Neuronal stem cell (in vitro differentiated cells): ENCODE results near the gene OR56A4. TPM values are rescaled to one million over a fixed set of nuclear protein-coding genes. Genes with fewer than 3 reads are reported as not detected.

Source experiments
- DNase-seq: peaks from one replicate; pipeline ENCODE4 v3.0.0-alpha.2; 2013; ENCODE audit warnings: low spot score
- H2AFZ ChIP-seq: one replicate; pipeline ENCODE4 v1.6.1; 2013; ENCODE audit warnings: mild to moderate bottlenecking, low read length, inconsistent platforms
- H2AK5ac ChIP-seq: 2 replicates; pipeline ENCODE4 v1.6.1; 2013; ENCODE audit warnings: low read depth, mild to moderate bottlenecking, inconsistent platforms, low read length, moderate library complexity, mixed read lengths
- H2BK120ac ChIP-seq: 2 replicates; pipeline ENCODE4 v1.6.1; 2013; ENCODE audit warnings: low read depth, mild to moderate bottlenecking, inconsistent platforms, low read length, moderate library complexity, mixed read lengths
- H2BK12ac ChIP-seq: one replicate; pipeline ENCODE4 v1.6.1; 2013; ENCODE audit warnings: low read length, inconsistent platforms
- H2BK15ac ChIP-seq: 2 replicates; pipeline ENCODE4 v1.6.1; 2013; ENCODE audit warnings: mild to moderate bottlenecking, low read length, inconsistent platforms, mixed read lengths
- H2BK5ac ChIP-seq: one replicate; pipeline ENCODE4 v1.6.1; 2013; ENCODE audit warnings: inconsistent platforms, mild to moderate bottlenecking, low read length, moderate library complexity
- H3K14ac ChIP-seq: one replicate; pipeline ENCODE4 v1.6.1; 2013; ENCODE audit warnings: low read length, inconsistent platforms
- H3K18ac ChIP-seq: 2 replicates; pipeline ENCODE4 v1.6.1; 2013; ENCODE audit warnings: low read length, inconsistent platforms
- H3K23ac ChIP-seq: 2 replicates; pipeline ENCODE4 v1.6.1; 2013; ENCODE audit warnings: low read depth, mild to moderate bottlenecking, mixed read lengths, low read length, inconsistent platforms; ENCODE audit not compliant: poor library complexity
- H3K27ac ChIP-seq: replicated peaks from 3 replicates; pipeline ENCODE4 v1.5.1; 2013; ENCODE audit warnings: low read length, inconsistent platforms
- H3K27me3 ChIP-seq, 3 experiments: 2 replicates each; pipeline ENCODE4 v1.6.1; 2013; ENCODE audit warnings: low read length in 3 of 3, mild to moderate bottlenecking in 2 of 3, inconsistent platforms in 1 of 3, low read depth in 1 of 3, mixed read lengths in 1 of 3, moderate library complexity in 1 of 3; ENCODE audit not compliant: control insufficient read depth in 3 of 3, insufficient read depth in 3 of 3
- H3K36me3 ChIP-seq, 2 donors: replicated peaks in 1 of 2; 2 replicates each; pipeline ENCODE4 v1.6.1; 2013; ENCODE audit warnings: low read length in 2 of 2; ENCODE audit not compliant: control insufficient read depth in 2 of 2, insufficient read depth in 2 of 2
- H3K4ac ChIP-seq: 2 replicates; pipeline ENCODE4 v1.6.1; 2013; ENCODE audit warnings: inconsistent platforms, mild to moderate bottlenecking, low read length, moderate library complexity
- H3K4me1 ChIP-seq, 2 donors: 1 replicate in 1 of 2; 2 replicates in 1 of 2; pipeline ENCODE4 v1.6.1; 2013; ENCODE audit warnings: low read length in 2 of 2, low read depth in 1 of 2; ENCODE audit not compliant: control insufficient read depth in 2 of 2, insufficient read depth in 1 of 2
- H3K4me2 ChIP-seq: one replicate; pipeline ENCODE4 v1.6.1; 2013; ENCODE audit warnings: mild to moderate bottlenecking, low read length, inconsistent platforms; ENCODE audit not compliant: insufficient read depth, poor library complexity, severe bottlenecking
- H3K4me3 ChIP-seq, 2 donors: 2 replicates each; pipeline ENCODE4 v1.5.1; 2013; ENCODE audit warnings: low read length in 2 of 2, mild to moderate bottlenecking in 2 of 2, inconsistent platforms in 1 of 2, moderate library complexity in 1 of 2
- H3K79me1 ChIP-seq: one replicate; pipeline ENCODE4 v1.6.1; 2013; ENCODE audit warnings: low read depth, mild to moderate bottlenecking, inconsistent platforms, low read length, moderate library complexity
- H3K9ac ChIP-seq: one replicate; pipeline ENCODE4 v1.6.1; 2013; ENCODE audit warnings: mild to moderate bottlenecking, low read depth, low read length, inconsistent platforms; ENCODE audit not compliant: poor library complexity
- H3K9me3 ChIP-seq, 2 donors: replicated peaks in 1 of 2; 2 replicates each; pipeline versions ENCODE3 to v1.6.1; 2013; ENCODE audit warnings: low read length in 2 of 2, mild to moderate bottlenecking in 2 of 2, inconsistent platforms in 1 of 2, low read depth in 1 of 2, mixed read lengths in 1 of 2, moderate library complexity in 1 of 2; ENCODE audit not compliant: control insufficient read depth in 2 of 2, insufficient read depth in 1 of 2
- H4K8ac ChIP-seq: one replicate; pipeline ENCODE4 v1.6.1; 2013; ENCODE audit warnings: low read depth, mild to moderate bottlenecking, inconsistent platforms, low read length, moderate library complexity
- H4K91ac ChIP-seq: one replicate; pipeline ENCODE4 v1.6.1; 2013; ENCODE audit warnings: low read length, low read depth, mild to moderate bottlenecking, inconsistent platforms; ENCODE audit not compliant: poor library complexity
- WGBS, 2 donors: extraction: QIAGEN DNeasy Blood & Tissue Kit; methylation state at CpG; one replicate each; pipeline ENCODE4 v1.1.7; 2013; ENCODE audit warnings: missing lambda C conversion rate in 2 of 2, mixed read lengths in 1 of 2; ENCODE audit not compliant: insufficient read length in 2 of 2, insufficient replicate concordance in 1 of 2; ENCODE audit errors: extremely low coverage in 2 of 2; 5-methylcytosine and 5-hydroxymethylcytosine counted together
- polyA plus RNA-seq, 2 experiments: library from polyadenylated mRNA; stranded (reverse); fragments of 200-250 nt; gene quantifications; one replicate each; pipeline ENCODE4 v1.2.3, GENCODE V29; 2013

Gene OR56A4
- not detected for polyA plus RNA-seq (2013, experiment 1 of 2)
- not detected for polyA plus RNA-seq (2013, experiment 2 of 2)

GRCh38 chr11:6006846-6007245, at the start of gene OR56A4:
Gene OR56A4, minus strand, starts transcription at chr11:6006946. Its CDS starts 3,954 bp downstream, at chr11:6002992.
- Histone ChIP-seq H2AK5ac (no peak within 1 kb of the TSS), H3K4me1 (no peaks in the 10 kb centered on the region)

GRCh38 chr11:6055569-6055968, 48.8 kb upstream of the OR56A4 start:
- Histone ChIP-seq H3K27ac (no peak overlapping the region), H3K4me1 (peaks cover 0 to 3% of the 10 kb centered on the region in 2 donors), H3K4ac (no peak overlapping the region), H3K79me1 (no peaks in the 10 kb centered on the region), H3K27me3 (peaks cover 0 to 2% (median 0%) of the 10 kb centered on the region in 3 experiments), H3K14ac (no peak overlapping the region), H2BK12ac (no peak overlapping the region), H2BK15ac (no peak overlapping the region), H3K36me3 (no peaks in the 10 kb centered on the region), H3K23ac (no peak overlapping the region), H2AFZ (no peak overlapping the region), H3K9ac (no peak overlapping the region), H3K18ac (no peak overlapping the region), H3K4me3 (no peak overlapping the region), H3K4me2 (no peak overlapping the region), H3K9me3 (no peaks in the 10 kb centered on the region), H2BK120ac (no peak overlapping the region), H2BK5ac (no peak overlapping the region), H4K8ac (no peak overlapping the region), H2AK5ac (no peak overlapping the region), H4K91ac (no peak overlapping the region)
- DNase-seq: no peak

More at GRCh38 chr11:6006846-6007245, at the start of gene OR56A4:
- no peaks in the 10 kb centered on the region for H3K36me3 ChIP-seq
- H2BK120ac ChIP-seq: no peak within 1 kb of the TSS
- H3K14ac ChIP-seq: no peak within 1 kb of the TSS
- H3K9ac ChIP-seq: no peak within 1 kb of the TSS
- no peak within 1 kb of the TSS for H3K4me3 ChIP-seq
- no peak within 1 kb of the TSS for H3K4me2 ChIP-seq
- no peak within 1 kb of the TSS for H4K8ac ChIP-seq
- no peak within 1 kb of the TSS for H3K4ac ChIP-seq
- H2AFZ ChIP-seq: no peak within 1 kb of the TSS
- H3K27me3 ChIP-seq: no peaks in the 10 kb centered on the region
- no peak within 1 kb of the TSS for H2BK5ac ChIP-seq
- no peaks in the 10 kb centered on the region for H3K9me3 ChIP-seq
- no peak within 1 kb of the TSS for H3K23ac ChIP-seq
- DNase-seq: no peak
- no peak within 1 kb of the TSS for H3K18ac ChIP-seq
- no peak within 1 kb of the TSS for H2BK12ac ChIP-seq
- H3K27ac ChIP-seq: no peak within 1 kb of the TSS
- H4K91ac ChIP-seq: no peak within 1 kb of the TSS
- H2BK15ac ChIP-seq: no peak within 1 kb of the TSS
- no peaks in the 10 kb centered on the region for H3K79me1 ChIP-seq

- no peak for DNase-seq
- H2BK15ac ChIP-seq: no peak overlapping the region
- no peak overlapping the region for H3K4me3 ChIP-seq
- H2AK5ac ChIP-seq: no peak overlapping the region
- H3K27ac ChIP-seq: no peak overlapping the region
- H4K8ac ChIP-seq: no peak overlapping the region
- H4K91ac ChIP-seq: no peak overlapping the region
- WGBS, 2 donors: no CpG with 5 or more reads among the region's 3 CpGs
- H3K9me3 ChIP-seq: no peaks in the 10 kb centered on the region
- H3K14ac ChIP-seq: no peak overlapping the region
- peaks cover 0 to 4% (median 0%) of the 10 kb centered on the region in 3 experiments for H3K27me3 ChIP-seq
- H3K18ac ChIP-seq: no peak overlapping the region
- no peak overlapping the region for H3K4ac ChIP-seq
- H2BK5ac ChIP-seq: no peak overlapping the region
- no peak overlapping the region for H3K9ac ChIP-seq
- H3K4me2 ChIP-seq: no peak overlapping the region
- no peak overlapping the region for H3K23ac ChIP-seq
- H2BK12ac ChIP-seq: no peak overlapping the region
- no peak overlapping the region for H2AFZ ChIP-seq
- H2BK120ac ChIP-seq: no peak overlapping the region
- H3K36me3 ChIP-seq: no peaks in the 10 kb centered on the region
- peaks cover 0 to 3% of the 10 kb centered on the region in 2 donors for H3K4me1 ChIP-seq
- no peaks in the 10 kb centered on the region for H3K79me1 ChIP-seq
Measured at GRCh38 chr11:6052374-6052773, 45.6 kb upstream of the OR56A4 start.

GRCh38 chr11:6040874-6041273, 34.1 kb upstream of the OR56A4 start:
- H2AFZ ChIP-seq: no peak overlapping the region

More at GRCh38 chr11:6040874-6041273, 34.1 kb upstream of the OR56A4 start:
- no peak overlapping the region for H2AK5ac ChIP-seq
- no peaks in the 10 kb centered on the region for H3K36me3 ChIP-seq
- DNase-seq: no peak
- H3K4me3 ChIP-seq: no peak overlapping the region
- H2BK120ac ChIP-seq: no peak overlapping the region
- H2BK5ac ChIP-seq: no peak overlapping the region
- WGBS, 2 donors: no CpG with 5 or more reads among the region's 4 CpGs
- H2BK12ac ChIP-seq: no peak overlapping the region
- H3K9ac ChIP-seq: no peak overlapping the region
- no peaks in the 10 kb centered on the region for H3K4me1 ChIP-seq
- no peaks in the 10 kb centered on the region for H3K79me1 ChIP-seq
- no peak overlapping the region for H2BK15ac ChIP-seq
- no peak overlapping the region for H4K91ac ChIP-seq
- H3K4me2 ChIP-seq: no peak overlapping the region
- no peaks in the 10 kb centered on the region for H3K27me3 ChIP-seq
- H3K27ac ChIP-seq: no peak overlapping the region
- no peak overlapping the region for H3K14ac ChIP-seq
- H4K8ac ChIP-seq: no peak overlapping the region
- H3K4ac ChIP-seq: no peak overlapping the region
- H3K9me3 ChIP-seq: no peaks in the 10 kb centered on the region
- H3K18ac ChIP-seq: no peak overlapping the region
- no peak overlapping the region for H3K23ac ChIP-seq
